GM12878 (cell line): ENCODE data around the gene MAP3K4. TPM values are rescaled to one million over a fixed set of nuclear protein-coding genes. Genes with fewer than 3 reads are reported as not detected.

Experiments
- ATAC-seq: fragments of 200-7000 bp; cut with Tn5 transposase; 3 replicates; pipeline ENCODE4 v1.9.1; 2020; ENCODE audit warnings: mild to moderate bottlenecking, moderate library complexity
- BruUV-seq: library from RNA; stranded (reverse); fragments of 400-500 nt; replicated peaks from 2 replicates; lab custom pipeline; 2021; lab: Mats Ljungman, UMichigan
- CTCF ChIA-PET: fragments of 300-600 bp; sonication (Branson Sonifier 250); formaldehyde crosslinking; extraction: SDS; loops from one replicate; lab custom pipeline; 2021; ENCODE audit warnings: inconsistent platforms; lab: Yijun Ruan, JAX
- POLR2A ChIA-PET: fragments of 350-600 bp; formaldehyde crosslinking; extraction: SDS; loops from one replicate; lab custom pipeline; 2021; ENCODE audit warnings: inconsistent platforms; lab: Charles Lee
- RAD21 ChIA-PET: fragments of 300-600 bp; sonication (Branson Sonifier 250); formaldehyde crosslinking; loops from one replicate; lab custom pipeline; 2023; ENCODE audit warnings: antibody characterized with exemption; ENCODE audit not compliant: unreplicated experiment; lab: Charles Lee
- SMC1A ChIA-PET: fragments of 300-600 bp; sonication (Branson Sonifier 250); formaldehyde crosslinking; loops from one replicate; lab custom pipeline; 2023; ENCODE audit not compliant: unreplicated experiment, uncharacterized antibody; lab: Charles Lee
- DNase-seq: peaks from one replicate; pipeline ENCODE4 v3.0.0-alpha.2; 2011; ENCODE audit warnings: low read depth, low spot score
- FAIRE-seq: peaks from 3 replicates; lab custom pipeline; 2011; peaks lifted over from hg19 to GRCh38; lab: Jason Lieb, UNC
- H2AFZ ChIP-seq: 2 replicates; pipeline ENCODE4 v1.6.0; 2011; ENCODE audit warnings: low read depth, low read length, control low read depth; ENCODE audit not compliant: control insufficient read depth
- H3K27ac ChIP-seq: 2 replicates; pipeline ENCODE4 v1.5.1; 2011; ENCODE audit warnings: control low read depth; ENCODE audit not compliant: control insufficient read depth, insufficient read depth
- H3K27me3 ChIP-seq, 2 experiments: replicated peaks in 1 of 2; 2 replicates each; pipeline versions ENCODE4 v1.6.0 to v1.6.1; 2011; ENCODE audit warnings: low read length in 1 of 2; ENCODE audit not compliant: control insufficient read depth in 2 of 2, insufficient read depth in 2 of 2
- H3K36me3 ChIP-seq, 2 experiments: 2 replicates each; pipeline ENCODE4 v1.5.1; 2011; ENCODE audit warnings: low read length in 1 of 2; ENCODE audit not compliant: control insufficient read depth in 2 of 2, insufficient read depth in 2 of 2
- H3K4me1 ChIP-seq: 2 replicates; pipeline ENCODE4 v1.6.1; 2011; ENCODE audit warnings: mild to moderate bottlenecking, low read length, moderate library complexity, mixed read lengths; ENCODE audit not compliant: control insufficient read depth, insufficient read depth
- H3K4me2 ChIP-seq: 2 replicates; pipeline ENCODE4 v1.6.0; 2011; ENCODE audit warnings: control low read depth; ENCODE audit not compliant: control insufficient read depth, insufficient read depth
- H3K4me3 ChIP-seq: fragments of 200-600 bp; sonication (generic); 2 replicates; pipeline ENCODE4 v1.5.1; 2016
- H3K79me2 ChIP-seq: 2 replicates; pipeline ENCODE4 v1.6.0; 2011; ENCODE audit warnings: low read length; ENCODE audit not compliant: control insufficient read depth, insufficient read depth
- H3K9ac ChIP-seq: 2 replicates; pipeline ENCODE4 v1.8.0; 2011; ENCODE audit warnings: low read length, control low read depth, mixed read lengths; ENCODE audit not compliant: control insufficient read depth, insufficient read depth
- H3K9me3 ChIP-seq: replicated peaks from 3 replicates; pipeline ENCODE4 v1.5.1; 2011; ENCODE audit warnings: mild to moderate bottlenecking, low read length; ENCODE audit not compliant: control insufficient read depth, insufficient read depth
- H4K20me1 ChIP-seq: 2 replicates; pipeline ENCODE4 v1.6.0; 2011; ENCODE audit not compliant: control insufficient read depth, insufficient read depth
- BHLHE40 ChIP-seq, 2 experiments: fragments of 450-650 bp in 1 of 2; IDR thresholded peaks; 2 replicates each; pipeline ENCODE4 v1.6.1; 2011 to 2017; ENCODE audit warnings: low read depth in 2 of 2, borderline replicate concordance in 1 of 2, improper control_type of control experiment in 1 of 2, low read length in 1 of 2, mild to moderate bottlenecking in 1 of 2
- GABPA ChIP-seq: IDR thresholded peaks from 2 replicates; pipeline ENCODE4 v1.6.1; 2014; ENCODE audit warnings: antibody characterized with exemption, low read depth, mild to moderate bottlenecking, inconsistent platforms
- HDGF ChIP-seq: fragments of 450-650 bp; IDR thresholded peaks from 2 replicates; pipeline ENCODE4 v1.6.1; 2016; ENCODE audit warnings: antibody characterized with exemption
- IRF4 ChIP-seq: IDR thresholded peaks from 2 replicates; pipeline ENCODE4 v1.6.1; 2011; ENCODE audit warnings: low read depth, low read length
- MTA3 ChIP-seq: IDR thresholded peaks from 2 replicates; pipeline ENCODE4 v1.6.1; 2012; ENCODE audit warnings: low read length, inconsistent platforms, borderline replicate concordance
- MXI1 ChIP-seq: fragments of 150-350 bp; IDR thresholded peaks from 2 replicates; pipeline ENCODE4 v1.6.1; 2011; ENCODE audit warnings: low read depth, mild to moderate bottlenecking, inconsistent platforms, low read length, improper control_type of control experiment
- NBN ChIP-seq: fragments of 450-650 bp; IDR thresholded peaks from 2 replicates; pipeline ENCODE4 v1.6.1; 2016
- NFYA ChIP-seq: IDR thresholded peaks from 2 replicates; pipeline ENCODE4 v1.6.1; 2011; ENCODE audit warnings: low read depth, mild to moderate bottlenecking, low read length, improper control_type of control experiment, borderline replicate concordance
- NRF1 ChIP-seq: conservative IDR thresholded peaks from 2 replicates; pipeline ENCODE4 v1.6.1; 2011; ENCODE audit warnings: mild to moderate bottlenecking, low read depth, low read length, improper control_type of control experiment
- RBBP5 ChIP-seq: fragments of 200-600 bp; sonication (generic); conservative IDR thresholded peaks from 2 replicates; pipeline ENCODE4 v1.6.1; 2016
- SMC3 ChIP-seq: IDR thresholded peaks from 2 replicates; pipeline ENCODE4 v1.6.1; 2011; ENCODE audit warnings: low read length, improper control_type of control experiment, borderline replicate concordance
- SREBF2 ChIP-seq: IDR thresholded peaks from 2 replicates; pipeline ENCODE4 v1.6.1; 2012; ENCODE audit warnings: mild to moderate bottlenecking, low read length
- TCF12 ChIP-seq: IDR thresholded peaks from 2 replicates; pipeline ENCODE4 v1.6.1; 2011; ENCODE audit warnings: low read depth, mild to moderate bottlenecking, low read length
- ZNF274 ChIP-seq: IDR thresholded peaks from one replicate; pipeline ENCODE4 v1.8.0; 2011; ENCODE audit not compliant: insufficient read length, insufficient read depth
- WGBS: methylation state at CpG from one replicate; pipeline ENCODE4 v1.1.6; 2016; ENCODE audit warnings: low lambda C conversion rate; ENCODE audit not compliant: insufficient replicate concordance, insufficient coverage; ENCODE audit errors: missing lambda C conversion rate; 5-methylcytosine and 5-hydroxymethylcytosine counted together
- in situ Hi-C: fragments of 300-500 bp; cut with MboI; formaldehyde crosslinking; loops from 9 replicates; pipeline ENCODE4 v1.14.3; 2018; ENCODE audit warnings: mixed read lengths
- intact Hi-C: fragments of 100-400 bp; cut with micrococcal nuclease; formaldehyde crosslinking; loops from one replicate; pipeline ENCODE4 v1.14.2; 2022; ENCODE audit not compliant: unreplicated experiment
- polyA plus RNA-seq, 11 experiments: library from polyadenylated mRNA; depleted of rRNA in 4 of 11; unstranded in 6 of 11; stranded (reverse) in 5 of 11; fragments of >200 nt; fragmentation: Nextera tagmentation in 4 of 11; fragmentation: Illumina TruSeq in 1 of 11; extraction: Ambion mirVana in 4 of 11; extraction: Trizol in 1 of 11; gene quantifications; 1 replicate in 1 of 11; 2 replicates in 10 of 11; pipeline versions ENCODE4 v1.2.1 to v1.2.3, GENCODE V29; 2011 to 2016; ENCODE audit warnings: inconsistent platforms in 2 of 11, missing spikeins in 2 of 11, low read depth in 1 of 11
- total RNA-seq, 4 experiments: library from RNA; depleted of rRNA in 3 of 4; stranded (reverse); fragments of >200 nt in 3 of 4; fragmentation: Illumina TruSeq in 1 of 4; extraction: Trizol in 1 of 4; gene quantifications; 2 replicates each; pipeline versions ENCODE4 v1.2.1 to v1.2.3, GENCODE V29; 2013 to 2021
- TF ChIP-seq, protein P1 (sequence below): fragments of 150-350 bp; IDR thresholded peaks from 2 replicates; pipeline ENCODE4 v1.6.1; 2014; ENCODE audit warnings: mild to moderate bottlenecking, low read depth, low read length
- TF ChIP-seq, protein P2 (sequence below): fragments of 450-650 bp; IDR thresholded peaks from 2 replicates; pipeline ENCODE4 v1.6.1; 2017; ENCODE audit warnings: antibody characterized with exemption, mild to moderate bottlenecking, moderate library complexity
- TF ChIP-seq, protein P3 (sequence below): fragments of 450-650 bp; IDR thresholded peaks from 2 replicates; pipeline ENCODE4 v1.6.1; 2017; ENCODE audit warnings: low read depth, mild to moderate bottlenecking, moderate library complexity
- TF ChIP-seq, protein P4 (sequence below): IDR thresholded peaks from 2 replicates; pipeline ENCODE4 v1.6.1; 2012; ENCODE audit warnings: low read depth, low read length, improper control_type of control experiment

Gene MAP3K4
- total and polyA plus RNA-seq, 10 of the 15 experiments (the other 5 are each of a cell fraction or from before 2014, with no cell fraction given), result 14.0 to 44.5 (median 23.1) TPM

DNA sequence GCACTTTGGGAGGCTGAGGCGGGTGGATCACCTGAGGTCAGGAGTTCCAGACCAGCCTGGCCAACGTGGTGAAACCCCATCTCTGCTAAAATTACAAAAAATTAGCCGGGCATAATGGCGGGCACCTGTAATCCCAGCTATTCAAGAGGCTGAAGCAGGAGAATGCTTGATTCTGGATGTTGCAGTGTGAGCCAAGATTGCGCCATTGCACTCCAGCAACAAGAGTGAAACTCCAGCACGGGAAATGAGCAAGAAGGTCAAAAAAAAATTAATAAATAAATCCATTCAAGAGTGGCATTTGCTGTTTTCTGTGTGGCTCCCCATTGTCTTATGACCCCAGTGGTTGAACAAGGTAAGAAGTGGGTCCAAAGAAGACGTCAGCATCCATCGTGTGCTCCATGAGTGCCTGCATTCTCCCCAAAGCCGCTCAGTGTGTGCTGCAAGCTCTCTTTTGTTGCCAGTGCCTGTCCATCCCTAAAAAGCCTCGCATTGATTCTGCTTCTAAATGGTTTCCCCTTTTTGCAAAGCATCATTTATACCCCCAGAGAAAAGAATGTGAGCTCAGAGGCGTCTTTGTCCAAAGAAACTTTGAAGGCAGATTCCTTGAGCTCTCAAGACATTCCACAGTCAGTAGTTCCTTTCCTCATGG is 38.8 kb upstream of the MAP3K4 start:
- Histone ChIP-seq H3K27me3 (no peaks in the 10 kb centered on the region), H3K4me1 (no peaks in the 10 kb centered on the region), H3K4me3 (no peak overlapping the region), H4K20me1 (no peaks in the 10 kb centered on the region)
- RAD21 ChIA-PET, result no interaction called here
- no peak for ATAC-seq
- in situ Hi-C loops, result no loop called here
- no peak for TF ChIP-seq NBN
- TF ChIP-seq, protein P1, sequence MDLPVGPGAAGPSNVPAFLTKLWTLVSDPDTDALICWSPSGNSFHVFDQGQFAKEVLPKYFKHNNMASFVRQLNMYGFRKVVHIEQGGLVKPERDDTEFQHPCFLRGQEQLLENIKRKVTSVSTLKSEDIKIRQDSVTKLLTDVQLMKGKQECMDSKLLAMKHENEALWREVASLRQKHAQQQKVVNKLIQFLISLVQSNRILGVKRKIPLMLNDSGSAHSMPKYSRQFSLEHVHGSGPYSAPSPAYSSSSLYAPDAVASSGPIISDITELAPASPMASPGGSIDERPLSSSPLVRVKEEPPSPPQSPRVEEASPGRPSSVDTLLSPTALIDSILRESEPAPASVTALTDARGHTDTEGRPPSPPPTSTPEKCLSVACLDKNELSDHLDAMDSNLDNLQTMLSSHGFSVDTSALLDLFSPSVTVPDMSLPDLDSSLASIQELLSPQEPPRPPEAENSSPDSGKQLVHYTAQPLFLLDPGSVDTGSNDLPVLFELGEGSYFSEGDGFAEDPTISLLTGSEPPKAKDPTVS, result no peak
- TF ChIP-seq NRF1, result no peak
- TF ChIP-seq IRF4, result no peak
- TF ChIP-seq, protein P2, sequence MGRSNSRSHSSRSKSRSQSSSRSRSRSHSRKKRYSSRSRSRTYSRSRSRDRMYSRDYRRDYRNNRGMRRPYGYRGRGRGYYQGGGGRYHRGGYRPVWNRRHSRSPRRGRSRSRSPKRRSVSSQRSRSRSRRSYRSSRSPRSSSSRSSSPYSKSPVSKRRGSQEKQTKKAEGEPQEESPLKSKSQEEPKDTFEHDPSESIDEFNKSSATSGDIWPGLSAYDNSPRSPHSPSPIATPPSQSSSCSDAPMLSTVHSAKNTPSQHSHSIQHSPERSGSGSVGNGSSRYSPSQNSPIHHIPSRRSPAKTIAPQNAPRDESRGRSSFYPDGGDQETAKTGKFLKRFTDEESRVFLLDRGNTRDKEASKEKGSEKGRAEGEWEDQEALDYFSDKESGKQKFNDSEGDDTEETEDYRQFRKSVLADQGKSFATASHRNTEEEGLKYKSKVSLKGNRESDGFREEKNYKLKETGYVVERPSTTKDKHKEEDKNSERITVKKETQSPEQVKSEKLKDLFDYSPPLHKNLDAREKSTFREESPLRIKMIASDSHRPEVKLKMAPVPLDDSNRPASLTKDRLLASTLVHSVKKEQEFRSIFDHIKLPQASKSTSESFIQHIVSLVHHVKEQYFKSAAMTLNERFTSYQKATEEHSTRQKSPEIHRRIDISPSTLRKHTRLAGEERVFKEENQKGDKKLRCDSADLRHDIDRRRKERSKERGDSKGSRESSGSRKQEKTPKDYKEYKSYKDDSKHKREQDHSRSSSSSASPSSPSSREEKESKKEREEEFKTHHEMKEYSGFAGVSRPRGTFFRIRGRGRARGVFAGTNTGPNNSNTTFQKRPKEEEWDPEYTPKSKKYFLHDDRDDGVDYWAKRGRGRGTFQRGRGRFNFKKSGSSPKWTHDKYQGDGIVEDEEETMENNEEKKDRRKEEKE, result no peak
- no peak for TF ChIP-seq ZNF274
- no peak for TF ChIP-seq RBBP5
- no peak for TF ChIP-seq HDGF
- TF ChIP-seq GABPA, result no peak
- TF ChIP-seq, protein P3, sequence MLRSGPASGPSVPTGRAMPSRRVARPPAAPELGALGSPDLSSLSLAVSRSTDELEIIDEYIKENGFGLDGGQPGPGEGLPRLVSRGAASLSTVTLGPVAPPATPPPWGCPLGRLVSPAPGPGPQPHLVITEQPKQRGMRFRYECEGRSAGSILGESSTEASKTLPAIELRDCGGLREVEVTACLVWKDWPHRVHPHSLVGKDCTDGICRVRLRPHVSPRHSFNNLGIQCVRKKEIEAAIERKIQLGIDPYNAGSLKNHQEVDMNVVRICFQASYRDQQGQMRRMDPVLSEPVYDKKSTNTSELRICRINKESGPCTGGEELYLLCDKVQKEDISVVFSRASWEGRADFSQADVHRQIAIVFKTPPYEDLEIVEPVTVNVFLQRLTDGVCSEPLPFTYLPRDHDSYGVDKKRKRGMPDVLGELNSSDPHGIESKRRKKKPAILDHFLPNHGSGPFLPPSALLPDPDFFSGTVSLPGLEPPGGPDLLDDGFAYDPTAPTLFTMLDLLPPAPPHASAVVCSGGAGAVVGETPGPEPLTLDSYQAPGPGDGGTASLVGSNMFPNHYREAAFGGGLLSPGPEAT, result no peak
- TF ChIP-seq, protein P4, sequence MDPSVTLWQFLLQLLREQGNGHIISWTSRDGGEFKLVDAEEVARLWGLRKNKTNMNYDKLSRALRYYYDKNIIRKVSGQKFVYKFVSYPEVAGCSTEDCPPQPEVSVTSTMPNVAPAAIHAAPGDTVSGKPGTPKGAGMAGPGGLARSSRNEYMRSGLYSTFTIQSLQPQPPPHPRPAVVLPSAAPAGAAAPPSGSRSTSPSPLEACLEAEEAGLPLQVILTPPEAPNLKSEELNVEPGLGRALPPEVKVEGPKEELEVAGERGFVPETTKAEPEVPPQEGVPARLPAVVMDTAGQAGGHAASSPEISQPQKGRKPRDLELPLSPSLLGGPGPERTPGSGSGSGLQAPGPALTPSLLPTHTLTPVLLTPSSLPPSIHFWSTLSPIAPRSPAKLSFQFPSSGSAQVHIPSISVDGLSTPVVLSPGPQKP, result no peak
- TF ChIP-seq MTA3, result no peak
- no peak for TF ChIP-seq NFYA
- TF ChIP-seq TCF12, result no peak
- no peak for TF ChIP-seq SREBF2
- TF ChIP-seq MXI1, result no peak
- no peak for TF ChIP-seq SMC3
- TF ChIP-seq BHLHE40 (IDR thresholded peaks at IDR 0.05; ENCODE audit: borderline replicate concordance in 1 of 2, low read depth in 2 of 2, low read length in 1 of 2), result no peak
- TF ChIP-seq, all 136 proteins: peak for 0
- Histone ChIP-seq H3K4me2 (no peak overlapping the region), H3K79me2 (no peaks in the 10 kb centered on the region), H2AFZ (no peak overlapping the region), H3K36me3 (no peaks in the 10 kb centered on the region), H3K27ac (no peak overlapping the region), H3K9me3 (no peaks in the 10 kb centered on the region), H3K9ac (no peak overlapping the region)
- ChIA-PET SMC1A (no interaction called here), POLR2A (interaction anchor here (0.6 kb wide), 1 partner anchor 478 kb away, joined by 7 read pairs; no protein-coding TSS in a partner anchor), CTCF (no interaction called here)
- no TSS peak for BruUV-seq
- FAIRE-seq, result no peak
- 46% methylated on average over 11 of the region's 11 CpGs for WGBS
- intact Hi-C loops, result no loop called here
- DNase-seq, result no peak
